ENCODE data around the gene EEIG1.

GRCh38 chr9:127937388-127938297, 43.1 kb downstream of the EEIG1 start, which contains the start of gene DPM2:
- TF ChIP-seq CTCF (IDR thresholded peaks at IDR 0.05) (no peak), POLR2A (IDR thresholded peaks at IDR 0.05) (peak in 1 of 2 donors; percentile 57)
